GM10266 (cell line): ENCODE measurements around the gene STK10.

Experiments used
- DNase-seq: peaks from one replicate; pipeline ENCODE4 v3.0.0; 2012; ENCODE audit errors: extremely low spot score
- CTCF ChIP-seq: IDR thresholded peaks from 2 replicates; pipeline ENCODE4 v1.5.1; 2012; ENCODE audit warnings: mild to moderate bottlenecking, low read depth; ENCODE audit not compliant: control insufficient read depth, insufficient read depth; ENCODE audit errors: missing control alignments

Gene STK10

GRCh38 chr5:172052450-172053236, 135.4 kb downstream of the STK10 start:
- no peak for TF ChIP-seq CTCF
- no peak for DNase-seq

GRCh38 chr5:172051643-172052339, 136.2 kb downstream of the STK10 start:
- TF ChIP-seq CTCF, result no peak
- DNase-seq, result no peak

GRCh38 chr5:172050080-172050479, 137.9 kb downstream of the STK10 start:
- no peak for DNase-seq
- no peak for TF ChIP-seq CTCF

- no peak for DNase-seq
- no peak for TF ChIP-seq CTCF
These were observed 138.7 kb downstream of the STK10 start for GRCh38 chr5:172049226-172049796.

GRCh38 chr5:172048539-172049101, 139.4 kb downstream of the STK10 start:
- no peak for TF ChIP-seq CTCF
- DNase-seq, result no peak

- no peak for DNase-seq
- TF ChIP-seq CTCF, result no peak
These were observed 139.9 kb downstream of the STK10 start for GRCh38 chr5:172048170-172048422.

- TF ChIP-seq CTCF, result no peak
- no peak for DNase-seq
These were observed 141.4 kb downstream of the STK10 start for GRCh38 chr5:172046593-172046992.
